HL-60 (cell line): ENCODE results near the gene SSMEM1.

Experiments used
- DNase-seq, 2 experiments: peaks; one replicate each; pipeline ENCODE4 v3.0.0-alpha.2; 2010 to 2020; ENCODE audit warnings: low read depth in 1 of 2, low spot score in 1 of 2
- H3K27ac ChIP-seq: fragments of 250-450 bp; sonication (Bioruptor Pico); replicated peaks from 2 replicates; pipeline ENCODE4 v1.5.1; 2020; ENCODE audit warnings: mild to moderate bottlenecking, moderate library complexity
- H3K27me3 ChIP-seq: fragments of 250-450 bp; sonication (Bioruptor Pico); 2 replicates; pipeline ENCODE4 v1.5.1; 2021; ENCODE audit warnings: mild to moderate bottlenecking, moderate library complexity; ENCODE audit not compliant: insufficient read depth, poor library complexity, severe bottlenecking
- H3K4me3 ChIP-seq: replicated peaks from 2 replicates; pipeline ENCODE4 v1.5.1; 2011; ENCODE audit warnings: mild to moderate bottlenecking, control low read depth, low read length; ENCODE audit not compliant: insufficient read depth
- GABPA ChIP-seq: IDR thresholded peaks from 2 replicates; pipeline ENCODE4 v1.6.1; 2012; ENCODE audit warnings: low read depth
- POLR2AphosphoS5 ChIP-seq: IDR thresholded peaks from 2 replicates; pipeline ENCODE4 v1.6.1; 2012; ENCODE audit warnings: low read depth
- SPI1 ChIP-seq: IDR thresholded peaks from 2 replicates; pipeline ENCODE4 v1.6.1; 2012; ENCODE audit warnings: low read depth, mild to moderate bottlenecking, borderline replicate concordance
- TF ChIP-seq, protein P1 (sequence below): IDR thresholded peaks from one replicate; pipeline ENCODE4 v1.5.1; 2011; ENCODE audit warnings: low read length, control low read depth, inconsistent platforms; ENCODE audit not compliant: insufficient read depth
- TF ChIP-seq, protein P2 (sequence below): IDR thresholded peaks from 2 replicates; pipeline ENCODE4 v1.6.1; 2012; ENCODE audit warnings: low read depth; ENCODE audit not compliant: insufficient replicate concordance

The SSMEM1 gene

GRCh38 chr7:130196476-130196875 is 11.2 kb upstream of the SSMEM1 start:
- TF ChIP-seq, protein P1, sequence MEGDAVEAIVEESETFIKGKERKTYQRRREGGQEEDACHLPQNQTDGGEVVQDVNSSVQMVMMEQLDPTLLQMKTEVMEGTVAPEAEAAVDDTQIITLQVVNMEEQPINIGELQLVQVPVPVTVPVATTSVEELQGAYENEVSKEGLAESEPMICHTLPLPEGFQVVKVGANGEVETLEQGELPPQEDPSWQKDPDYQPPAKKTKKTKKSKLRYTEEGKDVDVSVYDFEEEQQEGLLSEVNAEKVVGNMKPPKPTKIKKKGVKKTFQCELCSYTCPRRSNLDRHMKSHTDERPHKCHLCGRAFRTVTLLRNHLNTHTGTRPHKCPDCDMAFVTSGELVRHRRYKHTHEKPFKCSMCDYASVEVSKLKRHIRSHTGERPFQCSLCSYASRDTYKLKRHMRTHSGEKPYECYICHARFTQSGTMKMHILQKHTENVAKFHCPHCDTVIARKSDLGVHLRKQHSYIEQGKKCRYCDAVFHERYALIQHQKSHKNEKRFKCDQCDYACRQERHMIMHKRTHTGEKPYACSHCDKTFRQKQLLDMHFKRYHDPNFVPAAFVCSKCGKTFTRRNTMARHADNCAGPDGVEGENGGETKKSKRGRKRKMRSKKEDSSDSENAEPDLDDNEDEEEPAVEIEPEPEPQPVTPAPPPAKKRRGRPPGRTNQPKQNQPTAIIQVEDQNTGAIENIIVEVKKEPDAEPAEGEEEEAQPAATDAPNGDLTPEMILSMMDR: no peak
- TF ChIP-seq SPI1 (no peak), GABPA (no peak), POLR2AphosphoS5 (no peak)
- TF ChIP-seq, protein P2, sequence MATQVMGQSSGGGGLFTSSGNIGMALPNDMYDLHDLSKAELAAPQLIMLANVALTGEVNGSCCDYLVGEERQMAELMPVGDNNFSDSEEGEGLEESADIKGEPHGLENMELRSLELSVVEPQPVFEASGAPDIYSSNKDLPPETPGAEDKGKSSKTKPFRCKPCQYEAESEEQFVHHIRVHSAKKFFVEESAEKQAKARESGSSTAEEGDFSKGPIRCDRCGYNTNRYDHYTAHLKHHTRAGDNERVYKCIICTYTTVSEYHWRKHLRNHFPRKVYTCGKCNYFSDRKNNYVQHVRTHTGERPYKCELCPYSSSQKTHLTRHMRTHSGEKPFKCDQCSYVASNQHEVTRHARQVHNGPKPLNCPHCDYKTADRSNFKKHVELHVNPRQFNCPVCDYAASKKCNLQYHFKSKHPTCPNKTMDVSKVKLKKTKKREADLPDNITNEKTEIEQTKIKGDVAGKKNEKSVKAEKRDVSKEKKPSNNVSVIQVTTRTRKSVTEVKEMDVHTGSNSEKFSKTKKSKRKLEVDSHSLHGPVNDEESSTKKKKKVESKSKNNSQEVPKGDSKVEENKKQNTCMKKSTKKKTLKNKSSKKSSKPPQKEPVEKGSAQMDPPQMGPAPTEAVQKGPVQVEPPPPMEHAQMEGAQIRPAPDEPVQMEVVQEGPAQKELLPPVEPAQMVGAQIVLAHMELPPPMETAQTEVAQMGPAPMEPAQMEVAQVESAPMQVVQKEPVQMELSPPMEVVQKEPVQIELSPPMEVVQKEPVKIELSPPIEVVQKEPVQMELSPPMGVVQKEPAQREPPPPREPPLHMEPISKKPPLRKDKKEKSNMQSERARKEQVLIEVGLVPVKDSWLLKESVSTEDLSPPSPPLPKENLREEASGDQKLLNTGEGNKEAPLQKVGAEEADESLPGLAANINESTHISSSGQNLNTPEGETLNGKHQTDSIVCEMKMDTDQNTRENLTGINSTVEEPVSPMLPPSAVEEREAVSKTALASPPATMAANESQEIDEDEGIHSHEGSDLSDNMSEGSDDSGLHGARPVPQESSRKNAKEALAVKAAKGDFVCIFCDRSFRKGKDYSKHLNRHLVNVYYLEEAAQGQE: no peak
- H3K27me3 ChIP-seq: no peaks in the 10 kb centered on the region

DNA sequence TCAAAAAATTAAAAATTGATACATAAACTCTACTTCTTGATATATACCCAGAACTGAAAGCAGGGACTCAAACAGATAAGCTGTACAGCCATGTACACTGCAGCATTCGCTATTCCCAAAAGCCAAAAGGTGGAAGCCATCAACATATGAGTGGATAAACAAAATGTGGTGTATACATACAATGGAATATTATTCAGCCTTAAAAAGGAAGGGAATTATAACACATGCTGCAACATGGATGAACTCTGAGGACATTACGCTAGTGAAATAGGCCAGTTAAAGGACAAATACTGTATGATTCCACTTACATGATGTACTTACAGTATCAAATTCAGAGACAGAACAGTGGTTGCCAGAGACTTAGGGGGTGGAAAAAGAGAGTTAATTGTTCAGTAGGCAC is 10.6 kb upstream of the SSMEM1 start:
- TF ChIP-seq POLR2AphosphoS5 (no peak), GABPA (no peak), SPI1 (no peak)
- TF ChIP-seq, protein P2: no peak
- TF ChIP-seq, protein P1: no peak
- no peak overlapping the region for H3K27ac ChIP-seq
- H3K4me3 ChIP-seq: no peak overlapping the region
- DNase-seq: no peak
- no peaks in the 10 kb centered on the region for H3K27me3 ChIP-seq

More at GRCh38 chr7:130196476-130196875, 11.2 kb upstream of the SSMEM1 start:
- no peak overlapping the region for H3K27ac ChIP-seq
- no peak for DNase-seq
- H3K4me3 ChIP-seq: no peak overlapping the region

DNA sequence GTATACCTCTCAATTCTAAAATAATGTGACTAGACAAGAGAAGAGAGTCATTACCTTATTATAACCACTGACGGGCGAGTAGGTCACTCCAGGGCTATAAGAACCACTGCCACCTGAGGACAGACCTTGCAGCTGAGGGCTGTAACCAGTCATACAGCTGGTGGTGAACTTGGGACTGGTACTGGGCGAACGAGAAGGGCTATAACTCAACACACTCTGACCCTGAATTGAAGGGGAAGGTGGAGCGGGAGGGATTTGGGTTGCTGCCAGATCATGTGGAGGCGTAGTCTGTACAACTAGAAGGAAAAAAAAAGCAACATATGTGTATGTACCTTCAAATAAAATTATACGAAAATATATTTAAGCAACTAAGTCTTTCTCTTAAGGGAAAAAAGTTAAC is 5.9 kb upstream of the SSMEM1 start:
- Histone ChIP-seq H3K27me3 (no peaks in the 10 kb centered on the region), H3K27ac (no peak overlapping the region), H3K4me3 (no peak overlapping the region)
- no peak for DNase-seq
- TF ChIP-seq, protein P2: no peak
